ENCODE measurements around the gene SPOPL. TPM values are rescaled to one million over a fixed set of nuclear protein-coding genes. Genes with fewer than 3 reads are reported as not detected.

Gene SPOPL
- total and polyA plus RNA-seq, 2 donors (not counting 1 experiment from before 2014, with no cell fraction given): 11.5 to 15.2 TPM

GRCh38 chr2:138497294-138497693, 4.3 kb upstream of the SPOPL start:
- H2AFZ ChIP-seq (ENCODE audit: low read length): no peak overlapping the region
- H3K27me3 ChIP-seq (ENCODE audit: control insufficient read depth, insufficient read depth, low read length): no peaks in the 10 kb centered on the region
- no peaks in the 10 kb centered on the region for H3K9me3 ChIP-seq (ENCODE audit: control insufficient read depth, insufficient read depth, low read depth, low read length)
- TF ChIP-seq EZH2 (IDR thresholded peaks at IDR 0.05; ENCODE audit: low read length, missing control alignments): no peak
- no peak for TF ChIP-seq CTCF (conservative IDR thresholded peaks at IDR 0.05 in 1 of 2, IDR thresholded peaks at IDR 0.05 in 1 of 2; ENCODE audit: low read depth in 1 of 2, low read length in 2 of 2)
- DNase-seq (ENCODE audit: low read depth in 2 of 2): no peak
- H3K4me1 ChIP-seq (ENCODE audit: control insufficient read depth, extremely low read depth, insufficient read depth, low read length): no peaks in the 10 kb centered on the region
- no peaks in the 10 kb centered on the region for H3K36me3 ChIP-seq (ENCODE audit: control insufficient read depth, insufficient read depth, low read length)
- no peak overlapping the region for H3K4me3 ChIP-seq (replicated peaks in 1 of 4; ENCODE audit: control extremely low read depth in 1 of 4, insufficient read depth in 1 of 4, low read depth in 3 of 4, low read length in 4 of 4)
- no peak overlapping the region for H3K9ac ChIP-seq (ENCODE audit: insufficient read depth, low read length)
- H3K27ac ChIP-seq (ENCODE audit: insufficient read depth, low read length): no peak overlapping the region
- H3K4me2 ChIP-seq (ENCODE audit: extremely low read depth, insufficient read depth, low read length): no peak overlapping the region
- peaks cover 5% of the 10 kb centered on the region for H3K79me2 ChIP-seq (ENCODE audit: control insufficient read depth, insufficient read depth, low read length)
- no peaks in the 10 kb centered on the region for H4K20me1 ChIP-seq (ENCODE audit: control insufficient read depth, extremely low read depth, insufficient read depth, low read length)

- H3K9me3 ChIP-seq (ENCODE audit: control insufficient read depth, insufficient read depth, low read depth, low read length): no peaks in the 10 kb centered on the region
- no peak overlapping the region for H3K9ac ChIP-seq (ENCODE audit: insufficient read depth, low read length)
- DNase-seq (ENCODE audit: low read depth in 2 of 2): no peak
- no peaks in the 10 kb centered on the region for H3K36me3 ChIP-seq (ENCODE audit: control insufficient read depth, insufficient read depth, low read length)
- H4K20me1 ChIP-seq (ENCODE audit: control insufficient read depth, extremely low read depth, insufficient read depth, low read length): no peaks in the 10 kb centered on the region
- no peaks in the 10 kb centered on the region for H3K4me1 ChIP-seq (ENCODE audit: control insufficient read depth, extremely low read depth, insufficient read depth, low read length)
- peaks cover 22% of the 10 kb centered on the region for H3K79me2 ChIP-seq (ENCODE audit: control insufficient read depth, insufficient read depth, low read length)
- TF ChIP-seq CTCF (conservative IDR thresholded peaks at IDR 0.05 in 1 of 2, IDR thresholded peaks at IDR 0.05 in 1 of 2; ENCODE audit: low read depth in 1 of 2, low read length in 2 of 2): no peak
- no peak for TF ChIP-seq EZH2 (IDR thresholded peaks at IDR 0.05; ENCODE audit: low read length, missing control alignments)
- H3K4me3 ChIP-seq (replicated peaks in 1 of 4; ENCODE audit: control extremely low read depth in 1 of 4, insufficient read depth in 1 of 4, low read depth in 3 of 4, low read length in 4 of 4): no peak overlapping the region
- no peak overlapping the region for H3K27ac ChIP-seq (ENCODE audit: insufficient read depth, low read length)
- no peak overlapping the region for H2AFZ ChIP-seq (ENCODE audit: low read length)
- H3K4me2 ChIP-seq (ENCODE audit: extremely low read depth, insufficient read depth, low read length): no peak overlapping the region
- no peaks in the 10 kb centered on the region for H3K27me3 ChIP-seq (ENCODE audit: control insufficient read depth, insufficient read depth, low read length)
Observed at GRCh38 chr2:138499684-138500083, 1.9 kb upstream of the SPOPL start.

GRCh38 chr2:138500592-138501424, 762 bp upstream of the SPOPL start:
- Histone ChIP-seq H3K4me1 (ENCODE audit: control insufficient read depth, extremely low read depth, insufficient read depth, low read length) (no peaks in the 10 kb centered on the region), H3K27me3 (ENCODE audit: control insufficient read depth, insufficient read depth, low read length) (no peaks in the 10 kb centered on the region), H3K36me3 (ENCODE audit: control insufficient read depth, insufficient read depth, low read length) (no peaks in the 10 kb centered on the region), H3K27ac (ENCODE audit: insufficient read depth, low read length) (peak overlapping the region; percentile 79), H3K9me3 (ENCODE audit: control insufficient read depth, insufficient read depth, low read depth, low read length) (no peaks in the 10 kb centered on the region), H4K20me1 (ENCODE audit: control insufficient read depth, extremely low read depth, insufficient read depth, low read length) (no peaks in the 10 kb centered on the region), H3K4me3 (replicated peaks in 1 of 4; ENCODE audit: control extremely low read depth in 1 of 4, insufficient read depth in 1 of 4, low read depth in 3 of 4, low read length in 4 of 4) (peak overlapping the region; percentile 64 to 89 (median 72)), H3K9ac (ENCODE audit: insufficient read depth, low read length) (peak overlapping the region; percentile 78), H3K79me2 (ENCODE audit: control insufficient read depth, insufficient read depth, low read length) (peaks cover 25% of the 10 kb centered on the region), H2AFZ (ENCODE audit: low read length) (peak overlapping the region; percentile 72), H3K4me2 (ENCODE audit: extremely low read depth, insufficient read depth, low read length) (peak overlapping the region; percentile 71)
- DNase-seq (ENCODE audit: low read depth in 2 of 2): no peak
- TF ChIP-seq CTCF (conservative IDR thresholded peaks at IDR 0.05 in 1 of 2, IDR thresholded peaks at IDR 0.05 in 1 of 2; ENCODE audit: low read depth in 1 of 2, low read length in 2 of 2) (no peak), EZH2 (IDR thresholded peaks at IDR 0.05; ENCODE audit: low read length, missing control alignments) (no peak)

All from fibroblast of lung (primary cell).